ENCODE results near the gene USP47.

DNA sequence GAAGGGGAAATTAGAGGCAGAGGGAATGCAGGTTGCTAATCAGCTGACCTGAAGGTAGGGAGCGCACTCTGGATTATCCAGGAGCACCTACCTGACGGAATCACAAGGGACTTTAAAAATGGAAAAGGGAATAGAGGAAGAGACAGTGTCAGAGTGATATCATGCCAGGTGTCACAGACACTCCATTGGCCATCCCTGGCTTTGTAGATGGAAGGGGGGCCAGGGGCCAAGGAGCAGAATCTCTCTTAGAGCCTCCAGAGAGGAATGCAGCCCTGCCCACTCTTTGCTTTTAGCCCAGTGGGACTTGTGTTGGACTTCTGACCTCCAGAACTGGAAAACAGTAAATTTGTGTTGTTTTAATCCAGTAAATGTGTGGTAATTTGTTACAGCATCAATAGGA, 128.8 kb downstream of the USP47 start:
- TF ChIP-seq, protein P1, sequence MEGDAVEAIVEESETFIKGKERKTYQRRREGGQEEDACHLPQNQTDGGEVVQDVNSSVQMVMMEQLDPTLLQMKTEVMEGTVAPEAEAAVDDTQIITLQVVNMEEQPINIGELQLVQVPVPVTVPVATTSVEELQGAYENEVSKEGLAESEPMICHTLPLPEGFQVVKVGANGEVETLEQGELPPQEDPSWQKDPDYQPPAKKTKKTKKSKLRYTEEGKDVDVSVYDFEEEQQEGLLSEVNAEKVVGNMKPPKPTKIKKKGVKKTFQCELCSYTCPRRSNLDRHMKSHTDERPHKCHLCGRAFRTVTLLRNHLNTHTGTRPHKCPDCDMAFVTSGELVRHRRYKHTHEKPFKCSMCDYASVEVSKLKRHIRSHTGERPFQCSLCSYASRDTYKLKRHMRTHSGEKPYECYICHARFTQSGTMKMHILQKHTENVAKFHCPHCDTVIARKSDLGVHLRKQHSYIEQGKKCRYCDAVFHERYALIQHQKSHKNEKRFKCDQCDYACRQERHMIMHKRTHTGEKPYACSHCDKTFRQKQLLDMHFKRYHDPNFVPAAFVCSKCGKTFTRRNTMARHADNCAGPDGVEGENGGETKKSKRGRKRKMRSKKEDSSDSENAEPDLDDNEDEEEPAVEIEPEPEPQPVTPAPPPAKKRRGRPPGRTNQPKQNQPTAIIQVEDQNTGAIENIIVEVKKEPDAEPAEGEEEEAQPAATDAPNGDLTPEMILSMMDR (IDR thresholded peaks at IDR 0.05): no peak
- no peak for TF ChIP-seq ZFX (IDR thresholded peaks at IDR 0.05; ENCODE audit: borderline replicate concordance)

All from 22Rv1 (cell line).